Stimulated activated CD4-positive, alpha-beta T cell treated with anti-CD3 and anti-CD28 coated beads, TNF-alpha, amount 100 ng/mL, for 48 hours (primary cell): Measurements from ENCODE around the gene ITPKA.
"Not testable (repeated sequence)": the region's sequence is repeated elsewhere in the genome, so short reads cannot be mapped to it uniquely, and the experiment has no call there.

Experiments used
- DNase-seq, 3 donors: peaks; one replicate each; pipeline ENCODE4 v3.0.0-alpha.2; 2020; ENCODE audit warnings: low read depth in 3 of 3

ITPKA gene

DNA sequence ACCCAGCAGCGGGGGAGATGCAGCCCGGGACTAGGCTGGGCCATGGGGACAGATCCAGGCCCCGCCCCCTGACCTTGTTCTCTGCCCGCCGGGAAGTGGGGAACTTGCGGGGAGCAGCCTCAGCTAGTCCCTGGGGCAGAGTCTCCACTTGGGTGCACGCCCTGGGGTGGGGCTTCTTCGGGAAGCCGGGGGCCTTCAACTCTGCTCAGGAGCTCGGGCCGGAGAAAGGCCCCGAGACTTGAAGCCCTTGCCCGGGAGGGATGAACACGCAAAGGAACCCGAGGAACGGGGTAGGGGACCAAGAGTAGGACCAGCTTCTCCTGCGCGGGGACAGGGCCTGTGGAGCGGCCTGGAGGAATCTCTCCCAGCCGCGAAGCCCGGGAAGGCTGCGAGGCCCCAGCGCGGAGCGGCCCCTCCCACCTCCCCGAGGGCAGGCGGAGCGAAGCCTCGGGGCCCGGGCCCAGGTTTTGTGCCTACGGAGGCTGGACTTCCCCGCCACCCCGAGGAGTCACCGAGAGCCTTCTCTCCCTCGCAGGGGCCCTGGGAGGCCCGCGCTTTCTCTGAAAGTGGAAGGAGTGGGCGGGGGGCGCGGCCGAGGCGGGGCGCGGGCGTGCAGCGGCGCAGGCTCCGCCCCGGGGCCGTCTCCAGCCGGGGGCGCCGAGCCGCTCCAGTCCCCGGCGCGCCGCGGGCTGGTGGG, at the start of gene ITPKA:
TSS of gene ITPKA (plus strand) at position 670 of the 697 bp plus-strand sequence. CDS start 54 bp downstream, outside the sequence.
- peak; percentile 79 to 92 (median 84) for DNase-seq

DNA sequence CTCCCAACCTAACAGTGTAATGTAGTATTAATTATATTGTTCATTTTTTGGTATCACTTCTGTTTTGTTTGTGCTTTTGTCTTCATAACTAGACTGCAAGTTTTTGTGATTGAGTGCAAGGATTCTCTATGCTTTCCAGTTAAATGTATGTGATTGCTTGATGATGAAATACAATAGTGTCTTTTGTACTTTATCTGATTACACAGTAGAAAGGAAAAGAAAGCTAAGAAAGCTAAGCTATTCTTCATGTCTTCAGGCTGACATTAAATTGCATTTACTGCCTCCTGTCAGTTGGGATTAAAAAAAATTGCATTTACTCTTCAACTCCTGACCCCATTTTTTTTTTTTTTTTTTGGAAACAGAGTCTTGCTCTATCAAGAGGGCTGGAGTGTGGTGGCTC, 48.3 kb upstream of the ITPKA start:
- no peak for DNase-seq

DNA sequence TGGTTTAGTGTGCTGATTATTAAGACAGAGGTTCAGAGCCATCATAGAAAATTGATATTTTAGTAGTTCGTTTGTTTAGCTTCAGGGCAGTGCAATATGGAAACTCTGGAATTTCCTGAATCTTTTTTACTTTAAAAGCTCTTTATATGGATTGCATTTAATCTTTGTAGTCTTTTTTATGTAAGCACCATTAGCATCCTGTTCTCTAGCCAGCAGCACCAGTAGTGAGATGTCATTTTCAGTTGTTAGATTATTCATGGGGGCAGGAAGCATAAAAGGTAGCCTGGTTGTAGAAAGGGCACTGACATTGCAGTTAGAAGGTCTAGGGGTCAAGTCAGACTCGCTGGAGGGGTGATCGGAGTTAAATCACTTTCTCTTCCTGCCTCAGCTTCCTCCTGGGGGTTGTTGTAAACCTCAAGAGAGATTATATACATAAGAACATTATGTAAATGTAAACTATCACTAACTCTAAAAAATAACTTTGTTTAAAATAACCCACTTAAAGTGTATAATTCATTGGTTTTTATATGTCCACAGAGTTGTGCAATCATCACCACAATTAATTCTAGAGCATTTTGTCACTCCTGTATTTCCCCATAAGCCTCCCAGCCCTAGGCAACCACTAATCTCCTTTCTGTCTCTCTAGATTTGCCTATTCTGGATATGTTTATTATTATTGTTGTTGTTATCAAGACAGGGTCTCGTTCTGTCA, 31.4 kb upstream of the ITPKA start:
- no peak for DNase-seq

DNA sequence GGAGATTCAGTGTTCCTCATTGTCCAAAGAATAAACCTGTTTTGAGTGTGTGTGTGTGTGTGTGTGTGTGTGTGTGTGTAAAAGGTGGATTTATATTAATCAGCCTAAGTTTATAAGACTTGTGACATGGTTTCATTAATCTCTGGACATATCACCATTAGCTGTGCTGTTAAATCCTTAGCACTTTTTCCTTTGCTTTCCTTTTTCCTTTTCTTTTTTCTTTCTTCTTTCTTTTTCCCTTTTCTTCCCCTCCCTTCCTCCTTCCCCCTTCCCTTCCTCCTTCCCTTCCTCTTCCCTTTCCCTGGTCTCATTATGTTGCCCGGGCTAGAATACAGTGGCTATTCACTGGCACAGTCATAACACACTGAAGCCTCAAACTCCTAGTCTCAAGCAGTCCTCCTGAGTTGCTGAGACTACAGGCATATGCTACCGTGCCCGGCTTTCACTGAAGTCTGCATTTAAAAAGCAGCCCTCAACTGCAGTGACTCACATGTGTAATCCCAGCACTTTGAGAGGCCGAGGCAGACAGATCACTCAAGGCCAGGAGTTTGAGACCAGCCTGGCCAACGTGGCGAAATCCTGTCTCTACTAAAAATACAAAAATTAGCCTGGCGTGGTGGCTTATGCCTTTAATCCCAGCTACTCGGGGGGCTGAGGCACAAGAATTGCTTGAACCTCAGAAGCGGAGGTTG, 28.6 kb upstream of the ITPKA start:
- DNase-seq: no peak

DNA sequence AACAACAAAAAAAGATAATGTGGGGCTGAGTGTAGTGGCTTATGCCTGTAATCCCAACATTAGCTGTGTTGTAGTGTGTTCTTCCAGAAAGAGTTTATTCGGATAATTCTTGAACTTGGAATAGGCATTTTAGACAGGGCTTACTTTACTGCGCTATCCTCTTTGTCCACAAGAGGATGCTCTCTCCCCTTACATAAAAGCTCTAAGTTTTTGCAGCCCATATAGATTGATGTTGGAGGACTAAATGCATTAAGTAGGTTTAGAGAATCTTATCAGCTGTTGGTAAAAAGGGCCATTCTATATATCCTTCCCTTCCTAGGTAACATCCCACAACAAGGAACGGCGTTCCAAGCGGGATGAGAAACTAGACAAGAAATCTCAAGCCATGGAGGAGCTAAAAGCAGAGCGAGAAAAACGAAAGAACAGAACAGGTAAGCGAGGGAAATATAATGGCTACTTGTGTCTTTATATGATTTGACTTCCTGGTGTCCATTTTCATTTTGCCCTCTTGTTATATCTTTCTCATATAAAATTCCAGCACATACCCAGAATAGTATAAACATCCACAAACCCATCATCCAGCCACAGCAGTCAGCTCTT, 27.8 kb upstream of the ITPKA start:
- no peak for DNase-seq

DNA sequence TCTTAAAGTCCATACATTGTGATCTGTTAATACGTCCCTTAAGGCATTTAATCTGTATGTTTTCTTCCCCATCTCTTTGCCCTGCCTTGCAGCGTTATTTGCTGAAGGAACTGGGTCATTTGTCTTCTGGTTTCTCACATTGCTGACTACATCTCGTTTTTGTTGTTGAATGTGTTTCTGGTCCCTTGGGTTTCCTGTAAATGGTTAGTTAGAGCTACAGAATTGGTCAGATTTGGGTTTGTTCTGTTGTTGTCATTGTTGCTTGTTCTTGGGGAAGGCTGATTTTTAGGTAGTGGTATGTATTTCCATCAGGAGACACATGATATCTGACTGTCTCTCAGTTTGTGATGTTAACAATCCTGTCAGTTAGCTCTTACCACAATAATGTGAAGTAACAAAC, 27.0 kb upstream of the ITPKA start:
- DNase-seq: no peak

DNA sequence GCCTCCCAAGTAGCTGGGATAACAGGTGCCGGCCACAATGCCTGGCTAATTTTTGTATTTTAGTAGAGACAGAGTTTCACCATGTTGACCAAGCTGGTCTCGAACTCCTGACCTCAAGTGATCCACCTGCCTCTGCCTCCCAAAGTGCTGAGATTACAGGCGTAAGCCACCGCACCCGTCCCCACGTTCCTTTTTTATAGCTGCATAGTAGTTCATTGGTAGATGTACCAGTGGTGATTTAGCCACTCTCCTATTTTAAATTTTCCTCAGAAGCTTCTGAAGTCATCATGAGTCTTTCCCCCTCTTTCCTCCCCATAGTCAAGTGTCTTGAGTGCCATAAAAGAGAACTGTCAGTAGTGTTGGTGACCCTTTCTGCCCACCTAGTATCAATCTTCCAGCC, 24.0 kb upstream of the ITPKA start:
- not testable (repeated sequence) for DNase-seq

DNA sequence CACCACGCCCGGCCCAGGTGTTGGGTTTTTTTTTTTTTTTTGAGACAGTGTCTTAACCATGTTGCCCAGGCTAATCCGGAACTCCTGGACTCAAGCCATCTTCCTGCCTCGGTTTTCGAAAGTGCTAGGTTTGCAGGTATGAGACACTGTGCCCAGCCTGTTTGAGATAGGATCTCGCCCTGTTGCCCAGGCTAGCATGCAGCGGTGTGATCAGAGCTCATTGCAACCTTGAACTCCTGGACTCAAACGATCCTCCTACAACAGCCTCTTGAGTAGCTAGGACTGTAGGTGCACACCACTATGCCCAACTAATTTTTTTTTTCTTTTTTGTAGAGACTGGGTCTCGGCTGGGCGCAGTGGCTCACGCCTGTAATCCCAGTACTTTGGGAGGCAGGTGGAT, 20.3 kb upstream of the ITPKA start:
- no peak for DNase-seq

DNA sequence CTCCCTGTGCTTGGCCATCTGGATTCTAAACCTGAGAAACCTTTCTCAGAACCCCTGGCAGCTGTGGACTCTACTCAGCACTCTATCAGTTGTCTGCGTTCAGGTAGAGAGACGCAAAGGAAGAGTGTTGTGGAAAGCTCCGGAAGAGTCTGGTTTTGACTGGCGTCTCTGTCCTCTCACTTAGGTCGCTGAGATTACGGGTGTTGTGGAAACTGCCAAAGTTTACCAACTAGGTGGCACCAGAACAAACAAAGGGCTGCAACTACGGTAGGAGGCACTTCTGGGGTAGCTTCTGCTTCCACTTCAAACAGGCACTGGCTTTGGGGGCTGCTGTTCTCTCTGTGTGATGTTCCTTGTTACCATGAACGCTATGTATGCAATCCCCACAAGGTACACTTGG, 19.2 kb upstream of the ITPKA start:
- DNase-seq: no peak

DNA sequence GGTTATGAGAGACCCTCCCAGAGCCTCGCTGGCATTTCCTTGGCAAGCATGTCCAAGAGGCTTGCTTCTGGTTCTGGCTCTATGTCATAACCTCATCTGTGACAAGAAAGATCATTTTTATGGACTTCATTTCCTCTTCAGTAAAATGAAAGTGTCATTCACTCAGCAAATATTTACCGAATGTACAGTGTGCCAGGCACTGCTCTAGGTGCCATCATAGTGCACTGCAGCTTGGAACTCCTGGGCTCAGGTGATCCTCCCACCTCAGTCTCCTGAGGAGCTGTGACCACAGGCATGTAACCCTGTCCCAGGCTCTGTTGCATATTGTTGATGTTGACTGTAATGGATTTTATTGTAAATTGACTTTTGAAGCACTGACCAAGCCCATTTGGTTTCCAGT, 18.7 kb upstream of the ITPKA start:
- no peak for DNase-seq

DNA sequence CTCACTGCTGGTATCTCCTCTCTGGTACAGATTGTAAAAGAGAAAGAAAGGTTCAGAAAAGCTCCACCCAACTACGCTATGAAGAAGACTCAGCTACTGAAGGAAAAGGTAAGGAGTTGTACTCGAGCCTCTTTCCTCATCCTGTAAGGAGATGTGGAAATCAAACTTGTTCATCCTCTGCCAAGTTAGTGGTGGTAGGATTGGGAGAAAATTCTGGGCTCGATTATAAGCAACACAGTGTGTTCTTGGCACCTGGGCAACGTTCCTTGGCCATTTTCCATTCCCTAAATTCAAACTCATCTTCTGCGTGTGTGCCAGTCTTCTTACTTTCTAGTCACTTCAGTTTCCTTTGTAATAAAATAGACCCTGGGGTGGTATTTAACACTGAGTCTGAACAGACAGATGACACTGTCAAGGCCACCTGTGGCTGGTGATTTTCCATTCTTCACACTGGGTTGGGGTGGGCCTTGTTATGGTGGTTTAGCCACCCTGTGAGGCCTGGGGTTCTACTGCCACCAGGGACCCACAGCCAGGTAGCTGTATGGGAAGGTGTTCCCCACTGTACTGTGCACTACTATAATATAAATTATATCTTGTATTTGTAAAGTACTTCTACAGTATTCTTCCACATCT, 17.1 kb upstream of the ITPKA start:
- DNase-seq: no peak

DNA sequence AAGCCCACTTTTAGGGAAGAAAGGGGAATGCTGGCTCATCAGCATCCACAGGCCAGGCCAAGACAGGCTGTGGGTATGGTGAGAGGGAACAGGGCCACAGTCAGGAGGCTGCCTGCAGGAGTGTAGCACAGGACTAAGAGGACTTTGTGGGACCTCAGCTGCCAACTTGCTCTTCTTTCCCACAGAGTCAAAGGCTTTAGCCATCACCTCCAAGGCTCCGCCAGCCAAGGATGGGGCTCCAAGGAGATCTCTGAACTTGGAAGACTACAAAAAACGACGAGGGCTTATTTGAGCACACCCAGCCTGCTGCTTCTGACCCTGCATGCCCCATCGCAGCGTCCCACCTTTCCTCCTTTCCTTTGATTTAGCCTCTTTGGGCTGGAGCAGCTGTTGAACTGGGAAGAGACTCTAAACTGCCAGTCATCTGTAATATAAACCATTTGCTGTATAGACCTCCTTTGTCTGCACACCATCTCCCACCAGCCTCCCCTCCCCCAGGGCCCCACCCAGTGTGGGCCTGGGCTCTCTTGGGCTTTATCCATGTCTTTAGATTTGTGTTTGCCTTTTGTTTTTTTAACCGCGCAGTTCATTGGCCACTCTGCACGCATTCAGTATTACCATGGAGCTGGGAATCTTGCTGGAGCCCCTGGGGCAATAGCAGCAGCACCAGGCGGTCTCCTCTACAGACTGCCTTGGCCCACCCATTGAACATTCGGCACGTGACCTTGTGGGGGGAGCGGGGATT, 13.1 kb upstream of the ITPKA start:
- no peak for DNase-seq

DNA sequence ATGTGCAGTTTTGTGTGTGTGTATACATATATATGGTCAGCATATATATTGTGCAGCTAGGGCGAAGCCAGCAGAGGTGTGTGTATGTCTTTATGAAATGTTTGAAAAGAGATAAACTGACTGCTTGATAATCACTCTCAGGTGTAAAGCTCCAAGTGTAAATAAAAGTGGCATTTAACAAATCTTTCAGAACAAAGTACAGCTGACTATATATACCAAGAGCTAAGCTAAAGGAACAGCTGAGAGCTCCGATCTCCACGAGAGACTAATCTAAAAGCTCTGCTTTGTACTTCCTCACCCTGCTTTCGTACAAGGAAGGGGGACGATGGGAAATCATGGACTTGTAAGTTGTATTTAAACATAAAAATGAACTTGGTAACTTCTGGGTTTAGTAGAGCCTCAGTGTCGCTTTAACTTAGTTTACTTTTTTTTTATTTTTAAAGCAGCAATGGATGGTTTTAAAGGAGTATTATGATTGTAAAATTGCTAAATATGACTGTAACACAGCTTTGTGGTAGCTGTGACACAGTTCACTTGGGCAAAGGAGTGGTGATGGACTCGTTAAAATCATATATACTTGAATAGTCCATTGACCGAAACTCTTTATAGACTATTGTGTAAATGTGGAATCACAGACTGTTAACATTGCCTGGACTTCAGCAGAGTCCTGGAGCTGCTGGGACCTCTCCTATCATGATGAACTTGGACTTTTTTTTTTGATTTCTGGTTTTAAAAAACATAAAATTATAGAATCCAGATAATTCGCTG, 11.4 kb upstream of the ITPKA start:
- no peak for DNase-seq

DNA sequence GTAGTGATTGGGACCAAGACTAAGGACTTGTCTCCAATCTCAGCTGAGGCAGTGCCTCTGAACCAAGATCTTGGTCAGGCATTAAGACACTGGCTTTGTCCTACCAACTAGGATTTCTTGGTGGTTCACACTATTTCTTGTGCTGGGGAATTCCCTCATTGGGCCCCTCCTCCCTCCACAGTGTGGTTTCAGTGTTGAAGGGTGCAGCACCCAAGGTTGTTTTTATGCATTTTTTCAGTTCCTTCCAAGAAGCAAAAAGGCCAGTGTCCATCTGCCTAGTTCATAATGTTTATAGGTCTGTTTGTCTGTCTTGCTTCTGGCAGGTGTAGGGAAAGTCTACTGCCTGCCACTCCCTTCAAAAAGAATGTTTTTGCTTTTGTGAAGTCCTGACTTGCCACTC, 10.6 kb upstream of the ITPKA start:
- DNase-seq: no peak

DNA sequence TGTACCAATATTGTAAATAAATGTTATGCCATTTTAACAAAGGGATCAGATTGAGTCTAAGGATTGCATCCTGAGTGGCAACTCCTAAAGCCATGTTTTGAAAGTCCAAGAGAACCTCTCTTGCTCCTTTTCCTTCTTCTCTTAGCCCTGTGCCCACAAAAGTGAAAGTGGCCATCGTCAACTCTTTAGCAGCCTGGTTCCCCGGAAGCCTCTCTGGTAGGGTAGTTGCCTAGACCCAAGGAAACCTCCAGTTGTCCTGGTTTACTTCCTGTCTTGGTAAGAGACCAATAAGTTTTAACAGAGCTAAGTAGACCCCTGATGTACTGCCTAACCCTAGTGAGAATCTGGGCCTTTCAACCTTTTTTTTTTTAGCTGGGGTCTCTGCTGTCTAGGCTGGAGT, 10.2 kb upstream of the ITPKA start:
- DNase-seq: no peak

DNA sequence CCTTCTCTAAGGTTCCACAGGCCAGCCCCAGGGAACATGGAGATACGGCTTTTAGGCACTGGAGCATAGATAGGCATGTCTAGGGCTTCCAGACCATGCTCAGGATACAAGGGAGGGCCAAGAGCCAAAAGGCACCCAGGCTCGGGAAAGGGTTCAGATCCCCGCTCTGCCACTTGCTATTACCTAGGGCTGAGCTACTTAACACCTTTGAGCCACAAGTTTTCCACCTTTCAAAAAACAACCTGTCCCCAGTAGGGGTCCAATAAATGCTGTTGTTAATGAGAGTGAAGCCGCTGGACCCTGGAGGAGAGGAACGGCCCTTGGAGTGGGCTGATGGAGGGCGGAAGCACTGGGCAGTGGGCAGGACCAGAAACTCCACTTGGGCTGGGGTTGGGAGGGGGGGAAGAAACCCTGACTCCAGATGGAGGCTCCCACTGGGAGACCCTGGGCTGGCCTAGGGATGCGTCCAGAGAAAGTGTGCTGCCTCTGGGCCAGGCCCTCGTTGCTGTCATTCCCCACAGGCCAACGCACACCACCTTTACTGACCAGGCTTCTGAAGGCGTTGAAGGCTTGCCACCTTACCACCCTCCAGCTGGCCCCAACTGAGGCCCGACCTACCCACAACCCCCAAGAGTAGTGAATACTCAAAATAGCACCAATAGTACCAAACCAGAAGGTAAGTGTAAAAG, 8.6 kb upstream of the ITPKA start:
- DNase-seq: no peak

DNA sequence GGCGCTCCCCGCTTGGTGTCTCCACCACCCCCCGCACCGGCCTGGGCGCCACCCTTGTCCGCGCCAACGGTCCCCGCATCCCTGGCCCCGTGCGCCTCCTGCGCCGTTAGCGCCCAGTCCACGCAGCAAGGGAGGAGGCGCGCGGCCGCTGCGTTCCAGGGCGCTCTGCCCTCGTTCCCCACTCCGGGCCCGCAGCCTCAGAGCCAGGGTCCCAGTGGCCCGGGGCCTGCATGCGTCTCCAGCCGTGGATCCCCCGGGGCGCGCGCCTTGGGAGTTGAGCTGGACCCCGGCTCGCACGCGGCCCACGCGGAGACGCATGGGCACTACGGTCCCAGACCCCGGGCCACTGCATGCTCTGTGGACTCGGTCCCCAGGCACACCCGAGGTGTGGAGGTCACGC, 7.4 kb upstream of the ITPKA start:
- no peak for DNase-seq

DNA sequence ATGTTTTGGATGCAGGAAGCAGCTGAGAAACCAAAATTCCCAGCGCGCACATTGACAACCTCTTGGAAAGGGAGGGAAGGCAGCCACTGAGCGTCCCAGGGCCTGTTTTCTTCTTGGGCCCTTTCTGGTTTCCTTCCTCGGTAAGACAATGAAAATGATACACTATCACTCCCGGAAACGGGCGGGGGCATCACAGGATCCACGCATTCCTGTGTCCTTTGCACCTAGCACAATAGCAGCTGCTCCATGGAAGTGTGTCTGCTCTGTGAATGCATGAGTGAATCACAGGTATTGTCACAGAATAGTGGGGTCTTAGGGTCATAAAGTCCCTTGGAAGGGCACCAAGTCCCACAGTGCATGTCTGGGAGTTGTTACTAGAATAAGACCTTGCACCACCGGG, 6.3 kb upstream of the ITPKA start:
- no peak for DNase-seq

DNA sequence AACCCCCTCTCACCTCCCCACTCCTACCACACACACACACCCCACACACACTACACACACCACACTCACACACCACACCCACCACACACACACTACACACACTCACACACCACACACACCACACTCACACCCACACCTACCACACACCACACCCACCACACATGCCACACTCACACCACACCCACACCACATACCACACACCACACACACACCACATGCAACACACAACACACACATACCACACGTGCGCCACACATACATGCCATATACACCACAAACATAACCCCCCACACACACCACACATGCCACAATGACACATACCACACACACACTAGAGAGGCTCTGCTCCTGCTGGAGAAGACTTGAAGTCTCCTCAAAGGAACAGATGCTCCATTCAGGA, 5.9 kb upstream of the ITPKA start:
- peak in 1 of 3 donors; percentile 32 for DNase-seq

DNA sequence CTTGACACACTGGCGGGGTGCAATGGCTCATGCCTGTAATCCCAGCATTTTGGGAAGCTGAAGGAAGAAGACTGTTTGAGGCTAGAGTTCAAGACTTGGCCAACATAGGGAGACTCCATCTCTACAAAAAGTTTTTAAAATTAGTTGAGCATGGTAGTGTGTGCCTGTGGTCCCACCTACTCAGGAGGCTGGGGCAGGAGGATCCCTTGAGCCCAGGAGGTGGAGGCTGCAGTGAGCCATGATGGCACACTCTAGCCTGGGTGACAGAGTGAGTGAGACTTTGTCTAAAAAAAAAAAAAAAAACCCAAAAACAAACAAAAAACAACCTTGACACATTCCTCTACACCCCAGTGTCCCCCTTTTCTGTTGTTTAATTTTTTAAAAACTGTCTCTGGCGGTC, 4.0 kb upstream of the ITPKA start:
- DNase-seq: no peak
